Limb (tissue), 2 donors: ENCODE results near the gene TXNDC15.
"Not testable (repeated sequence)": the region's sequence is repeated elsewhere in the genome, so short reads cannot be mapped to it uniquely, and the experiment has no call there.

Source experiments
- DNase-seq, 2 donors: peaks; one replicate each; pipeline ENCODE4 v3.0.0-alpha.2; 2016; ENCODE audit errors: extremely low spot score in 2 of 2

The TXNDC15 gene

GRCh38 chr5:134878403-134878802 is 4.2 kb downstream of the TXNDC15 start:
- no peak for DNase-seq

- DNase-seq, result no peak
Observed at GRCh38 chr5:134879456-134879855, 5.3 kb downstream of the TXNDC15 start.

GRCh38 chr5:134880937-134881336 is 6.8 kb downstream of the TXNDC15 start:
- DNase-seq, result not testable (repeated sequence)

- DNase-seq, result not testable (repeated sequence)
Observed at GRCh38 chr5:134881711-134882110, 7.5 kb downstream of the TXNDC15 start.

GRCh38 chr5:134887593-134888159 is 13.5 kb downstream of the TXNDC15 start:
- no peak for DNase-seq

GRCh38 chr5:134889335-134889734 is 15.2 kb downstream of the TXNDC15 start:
- DNase-seq, result no peak

GRCh38 chr5:134891473-134891872 is 17.3 kb downstream of the TXNDC15 start:
- DNase-seq, result no peak

- no peak for DNase-seq
Observed at GRCh38 chr5:134892282-134892681, 18.1 kb downstream of the TXNDC15 start.

GRCh38 chr5:134892926-134893325 is 18.8 kb downstream of the TXNDC15 start:
- no peak for DNase-seq

GRCh38 chr5:134893748-134894505 is 19.8 kb downstream of the TXNDC15 start:
- no peak for DNase-seq

- no peak for DNase-seq
Observed at GRCh38 chr5:134902071-134902801, 28.1 kb downstream of the TXNDC15 start.

- peak; percentile 90 to 93 for DNase-seq
Observed at GRCh38 chr5:134904610-134905245, 30.6 kb downstream of the TXNDC15 start, which contains the start of gene PCBD2. TSS of gene PCBD2 (plus strand) at chr5:134905131. CDS start at chr5:134905140, 9 bp downstream.

GRCh38 chr5:134905246-134905996 is 31.2 kb downstream of the TXNDC15 start:
- DNase-seq, result peak; percentile 80 to 85

- DNase-seq, result no peak
Observed at GRCh38 chr5:134906811-134907210, 32.6 kb downstream of the TXNDC15 start.

GRCh38 chr5:134910752-134911151 is 36.6 kb downstream of the TXNDC15 start:
- not testable (repeated sequence) for DNase-seq

GRCh38 chr5:134911285-134912206 is 37.4 kb downstream of the TXNDC15 start:
- no peak for DNase-seq

GRCh38 chr5:134913254-134913653 is 39.1 kb downstream of the TXNDC15 start:
- no peak for DNase-seq

GRCh38 chr5:134913795-134914194 is 39.6 kb downstream of the TXNDC15 start:
- DNase-seq, result no peak

- no peak for DNase-seq
Observed at GRCh38 chr5:134917070-134917815, 43.1 kb downstream of the TXNDC15 start.
